ENCODE results near the gene AFF3.

The AFF3 gene

GRCh38 chr2:100039291-100039980 is 103.0 kb downstream of the AFF3 start:
- DNase-seq: no peak

GRCh38 chr2:100038011-100038410 is 104.4 kb downstream of the AFF3 start:
- DNase-seq: no peak

- DNase-seq: no peak
These were observed 105.6 kb downstream of the AFF3 start for GRCh38 chr2:100036793-100037192.

GRCh38 chr2:100036026-100036425 is 106.4 kb downstream of the AFF3 start:
- no peak for DNase-seq

GRCh38 chr2:100034431-100034830 is 108.0 kb downstream of the AFF3 start:
- no peak for DNase-seq

- no peak for DNase-seq
These were observed 108.4 kb downstream of the AFF3 start for GRCh38 chr2:100033976-100034375.

- DNase-seq: no peak
These were observed 110.8 kb downstream of the AFF3 start for GRCh38 chr2:100031604-100032003.

- no peak for DNase-seq
These were observed 112.9 kb downstream of the AFF3 start for GRCh38 chr2:100029460-100029859.

GRCh38 chr2:100021791-100022340 is 120.5 kb downstream of the AFF3 start:
- no peak for DNase-seq

GRCh38 chr2:100019499-100019898 is 122.9 kb downstream of the AFF3 start:
- DNase-seq: no peak

GRCh38 chr2:100018341-100019193 is 123.8 kb downstream of the AFF3 start:
- DNase-seq: no peak

GRCh38 chr2:100017633-100018032 is 124.8 kb downstream of the AFF3 start:
- DNase-seq: no peak

GRCh38 chr2:100016756-100017155 is 125.6 kb downstream of the AFF3 start:
- DNase-seq: no peak

- DNase-seq: no peak
These were observed 126.5 kb downstream of the AFF3 start for GRCh38 chr2:100015849-100016248.

- peak; percentile 64 for DNase-seq
These were observed 128.3 kb downstream of the AFF3 start for GRCh38 chr2:100013892-100014677.

- no peak for DNase-seq
These were observed 129.8 kb downstream of the AFF3 start for GRCh38 chr2:100012561-100012960.

- DNase-seq: no peak
These were observed 131.1 kb downstream of the AFF3 start for GRCh38 chr2:100011272-100011731.

GRCh38 chr2:100010606-100011005 is 131.8 kb downstream of the AFF3 start:
- no peak for DNase-seq

- DNase-seq: no peak
These were observed 132.6 kb downstream of the AFF3 start for GRCh38 chr2:100009743-100010142.

- no peak for DNase-seq
These were observed 133.4 kb downstream of the AFF3 start for GRCh38 chr2:100008956-100009355.

- DNase-seq: no peak
These were observed 135.9 kb downstream of the AFF3 start for GRCh38 chr2:100006516-100006915.

- DNase-seq: no peak
These were observed 137.4 kb downstream of the AFF3 start for GRCh38 chr2:100004959-100005387.

- no peak for DNase-seq
These were observed 138.0 kb downstream of the AFF3 start for GRCh38 chr2:100004348-100004884.
